Heart left ventricle (tissue), 13 donors: ENCODE results near the gene UGT1A1.

Source experiments
- POLR2A ChIP-seq, 2 donors: fragments of 450-650 bp; IDR thresholded peaks; one replicate each; pipeline ENCODE4 v1.6.1; 2017; ENCODE audit warnings: antibody characterized with exemption in 2 of 2, mild to moderate bottlenecking in 2 of 2, moderate library complexity in 2 of 2
- TF ChIP-seq, protein P1 (sequence below), 12 donors: fragments of 200-600 bp; sonication (generic) in 4 of 12; IDR thresholded peaks; one replicate each; pipeline versions ENCODE4 v1.5.0 to v1.8.0; 2018 to 2022; ENCODE audit warnings: antibody characterized with exemption in 12 of 12, mild to moderate bottlenecking in 5 of 12
- donor health status: ischemic (EF 13 %, LVEDD 7.1; RV severe dilation, severe dysfunction).
- donor health status: DM: no; HTN: yes; CAD: no.
- donor health status: DM: no; HTN: no; CAD: no.
- donor health status: ischemic (EF 25% LVEDD 6.9; RV normal size, moderate dysfunction).
- donor health status: ischemic (EF 25% LVEDD 5.7; RV mildly dilated, moderate dysfunction).
- donor health status: ischemic (EF 35%, LVEDD 5.7; RV mildly dilated, moderate dysfunction).
- donor health status: nonischemic (EF 11% LVEDD 7.7; RV severe dilation, severe dysfunction).
- donor health status: DM: yes; HTN: yes; CAD: no.
- donor health status: PGD.
- donor health status: ischemic (EF 29% LVEDD 5.4; RV normal size, mild dysfunction).
- donor health status: nonischemic (EF 23%, LVEDD 6.1; RV moderate dilation, normal function).

DNA sequence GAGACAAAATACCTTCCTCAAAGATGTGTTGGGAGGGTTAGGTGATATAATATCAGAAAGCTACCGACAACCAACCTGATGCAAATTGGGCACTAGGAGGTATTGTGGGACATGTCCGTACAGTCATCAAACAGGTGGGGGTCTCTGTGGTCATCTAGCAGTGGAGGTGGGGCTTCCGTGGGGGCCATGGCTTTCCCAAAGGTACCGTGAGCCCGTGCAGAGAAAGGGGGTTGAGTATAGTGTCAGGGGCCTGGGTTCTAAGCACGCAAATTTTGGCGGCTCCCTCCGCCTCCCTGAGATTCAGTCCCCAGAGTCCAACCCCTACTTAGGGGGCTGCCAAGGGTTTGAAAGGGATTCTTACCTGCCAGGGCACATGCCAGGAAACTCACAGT, 61.6 kb downstream of the UGT1A1 start:
- TF ChIP-seq, protein P1, sequence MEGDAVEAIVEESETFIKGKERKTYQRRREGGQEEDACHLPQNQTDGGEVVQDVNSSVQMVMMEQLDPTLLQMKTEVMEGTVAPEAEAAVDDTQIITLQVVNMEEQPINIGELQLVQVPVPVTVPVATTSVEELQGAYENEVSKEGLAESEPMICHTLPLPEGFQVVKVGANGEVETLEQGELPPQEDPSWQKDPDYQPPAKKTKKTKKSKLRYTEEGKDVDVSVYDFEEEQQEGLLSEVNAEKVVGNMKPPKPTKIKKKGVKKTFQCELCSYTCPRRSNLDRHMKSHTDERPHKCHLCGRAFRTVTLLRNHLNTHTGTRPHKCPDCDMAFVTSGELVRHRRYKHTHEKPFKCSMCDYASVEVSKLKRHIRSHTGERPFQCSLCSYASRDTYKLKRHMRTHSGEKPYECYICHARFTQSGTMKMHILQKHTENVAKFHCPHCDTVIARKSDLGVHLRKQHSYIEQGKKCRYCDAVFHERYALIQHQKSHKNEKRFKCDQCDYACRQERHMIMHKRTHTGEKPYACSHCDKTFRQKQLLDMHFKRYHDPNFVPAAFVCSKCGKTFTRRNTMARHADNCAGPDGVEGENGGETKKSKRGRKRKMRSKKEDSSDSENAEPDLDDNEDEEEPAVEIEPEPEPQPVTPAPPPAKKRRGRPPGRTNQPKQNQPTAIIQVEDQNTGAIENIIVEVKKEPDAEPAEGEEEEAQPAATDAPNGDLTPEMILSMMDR (IDR thresholded peaks at IDR 0.05): no peak
- TF ChIP-seq POLR2A (IDR thresholded peaks at IDR 0.05): no peak
